GM19351 (cell line): ENCODE results near the gene TIMM23.
"Not testable (repeated sequence)": the region's sequence is repeated elsewhere in the genome, so short reads cannot be mapped to it uniquely, and the experiment has no call there.

Source experiments
- ATAC-seq: cut with Tn5 transposase; IDR thresholded peaks from one replicate; pipeline ENCODE4 v1.9.1; 2021; ENCODE audit warnings: mild to moderate bottlenecking, moderate library complexity; ENCODE audit not compliant: unreplicated experiment

The TIMM23 gene

DNA sequence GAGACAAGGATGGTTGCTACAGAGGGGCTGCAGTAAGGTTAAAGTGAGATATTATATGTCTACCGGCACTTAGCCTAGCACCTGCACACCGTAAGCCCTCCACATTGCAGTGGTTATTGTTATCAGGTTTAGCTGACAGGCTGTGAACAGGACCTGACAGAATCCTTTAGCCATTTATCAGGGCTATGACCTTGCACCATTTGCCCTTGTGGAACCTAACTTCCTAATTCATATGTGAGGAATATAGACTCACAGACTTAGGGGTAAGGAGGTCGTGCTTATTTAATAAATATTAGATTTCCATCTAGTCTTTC, 48.0 kb downstream of the TIMM23 start:
- no peak for ATAC-seq

GRCh38 chr10:46022978-46023702, 50.9 kb downstream of the TIMM23 start:
- ATAC-seq, result peak; percentile 94

DNA sequence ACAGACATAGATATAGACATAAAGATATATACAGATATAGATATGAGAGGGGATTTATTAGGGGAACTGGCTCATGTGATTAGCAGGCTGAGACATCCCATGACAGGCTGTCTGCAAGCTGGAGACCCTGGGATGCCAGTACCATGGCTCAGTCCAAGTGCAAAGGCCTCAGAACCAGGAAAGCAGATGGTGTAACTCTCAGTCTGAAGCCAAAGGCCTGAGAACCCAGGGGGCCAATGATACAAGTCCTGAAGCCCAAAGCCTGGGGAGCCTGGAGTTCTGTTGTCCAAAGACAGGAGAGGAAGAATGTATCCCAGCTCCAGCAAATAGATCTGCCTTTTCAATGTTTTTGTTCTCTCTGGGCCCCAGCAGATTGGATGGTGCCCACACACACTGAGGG, 52.7 kb downstream of the TIMM23 start:
- ATAC-seq, result no peak

DNA sequence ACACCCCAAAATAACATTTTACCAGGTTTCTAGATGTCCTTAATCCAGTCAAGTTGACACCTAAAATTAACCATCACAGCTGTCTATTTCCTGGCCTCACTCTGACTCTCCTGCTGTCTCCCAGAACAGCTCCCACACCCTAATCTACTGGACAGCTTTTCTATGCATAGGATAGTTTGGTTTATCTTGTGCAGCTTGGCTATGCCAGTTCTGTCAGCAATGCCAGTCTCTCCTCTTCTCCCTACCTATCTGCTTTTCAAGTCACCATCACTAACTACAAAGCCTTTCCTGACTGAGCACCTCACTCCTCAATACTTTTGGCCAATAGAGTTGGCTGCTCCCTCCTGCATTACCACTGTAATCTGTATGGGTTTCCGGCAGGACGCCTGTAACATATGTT, 53.1 kb downstream of the TIMM23 start:
- ATAC-seq, result no peak

DNA sequence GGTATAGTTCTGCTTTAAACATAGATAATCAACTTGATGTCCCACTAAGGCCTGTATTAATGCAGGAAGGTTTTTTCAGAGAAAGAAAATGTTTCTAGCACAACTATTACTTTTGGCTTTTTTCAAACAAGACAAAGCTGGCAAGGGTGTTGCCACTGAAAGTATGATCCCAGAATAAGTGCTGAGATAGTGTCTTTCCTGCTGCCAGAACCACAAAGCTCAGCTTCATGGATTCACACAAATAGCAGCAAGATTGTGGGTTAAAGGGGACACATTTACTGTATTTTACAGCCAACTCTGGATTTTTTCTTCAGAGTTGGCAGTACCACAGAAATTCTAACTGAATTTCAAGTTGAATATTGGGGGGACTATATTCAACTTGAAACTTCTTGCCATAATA, 53.8 kb downstream of the TIMM23 start:
- ATAC-seq, result no peak

DNA sequence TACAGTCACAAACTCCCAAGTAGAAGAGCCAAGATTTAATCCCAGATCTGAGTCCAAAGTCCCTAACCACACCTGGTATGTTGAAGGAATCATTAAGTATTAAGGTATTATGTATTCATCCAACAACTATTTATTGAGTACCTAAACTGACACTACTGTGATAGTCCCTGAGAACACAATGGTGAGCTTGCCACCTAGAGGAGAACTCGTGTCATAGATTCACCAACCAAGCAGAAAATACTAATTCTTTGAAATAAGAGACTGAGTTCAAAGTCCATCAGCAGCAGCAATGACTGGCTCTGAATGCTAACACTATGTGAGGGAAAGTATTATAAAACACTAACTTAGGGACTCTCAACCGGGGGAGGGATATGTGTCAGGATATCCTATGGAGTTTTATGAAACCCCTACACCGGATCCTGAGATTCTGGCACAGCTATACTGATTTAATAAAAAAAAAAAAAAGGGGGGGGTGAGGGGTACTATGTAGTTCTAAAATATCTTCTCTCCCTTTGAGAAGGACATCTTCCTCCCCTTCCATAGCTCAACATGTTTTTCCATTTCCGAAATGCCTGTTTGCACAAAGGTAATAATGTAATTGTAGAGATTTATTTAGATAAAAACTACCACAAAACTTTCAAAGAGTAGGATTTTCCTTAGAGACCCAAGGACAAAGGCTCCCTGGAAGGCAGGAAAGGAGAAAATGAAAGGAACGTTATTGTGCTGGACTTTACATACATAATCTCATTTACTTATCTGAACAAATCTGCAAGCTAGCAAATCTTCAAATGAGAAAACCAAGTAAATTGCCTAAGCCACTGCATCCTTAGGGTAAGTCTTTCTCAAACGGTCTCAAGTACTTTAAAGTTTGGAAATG, 56.5 kb downstream of the TIMM23 start:
- peak; percentile 46 for ATAC-seq

GRCh38 chr10:46029461-46030030, 57.3 kb downstream of the TIMM23 start:
- no peak for ATAC-seq

DNA sequence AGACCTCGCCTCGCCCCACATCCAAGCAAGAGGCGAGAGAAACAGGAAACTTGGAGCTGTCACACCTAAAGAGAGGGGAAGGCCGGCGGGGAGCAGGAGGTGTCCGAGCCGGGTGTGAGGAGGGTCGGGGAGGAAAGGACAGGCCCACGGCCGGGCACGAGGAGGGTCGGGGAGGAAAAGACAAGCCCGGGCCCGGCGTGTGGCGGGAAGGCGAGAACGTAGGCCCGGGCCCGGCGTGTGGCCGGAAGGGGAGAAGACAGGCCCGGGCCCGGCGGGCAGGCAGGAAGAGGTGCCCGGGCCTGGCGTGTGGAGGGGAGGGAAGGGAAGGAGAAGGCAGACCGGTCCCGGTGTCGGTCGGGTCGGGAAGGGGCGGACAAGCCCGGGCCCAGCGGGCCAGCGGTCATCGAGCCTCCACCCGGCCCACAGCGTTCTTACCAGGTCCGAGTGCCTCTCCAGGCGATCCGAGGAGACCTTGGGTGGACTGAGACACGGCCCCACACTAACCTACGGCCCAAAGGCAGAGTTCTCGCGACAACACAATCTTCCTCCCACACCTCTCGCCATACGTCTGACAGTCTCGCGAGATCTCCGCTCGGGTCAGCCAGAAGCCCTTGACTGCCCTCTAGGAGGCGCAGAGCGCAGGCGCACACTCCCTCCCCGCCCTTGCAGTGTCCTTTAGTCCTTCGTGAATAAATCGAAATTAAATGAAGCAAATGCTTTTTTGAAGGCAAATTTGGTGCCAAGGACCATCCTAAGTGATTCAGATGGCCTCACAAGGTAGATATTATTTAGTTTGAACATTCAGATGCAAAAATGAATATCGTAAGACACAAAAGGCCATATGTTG, 58.0 kb downstream of the TIMM23 start, which contains the start of gene NCOA4:
Gene NCOA4, minus strand, starts transcription at position 533 of the 847 bp plus-strand sequence. CDS start 13,943 bp downstream, outside the sequence.
- ATAC-seq, result peak; percentile 95

DNA sequence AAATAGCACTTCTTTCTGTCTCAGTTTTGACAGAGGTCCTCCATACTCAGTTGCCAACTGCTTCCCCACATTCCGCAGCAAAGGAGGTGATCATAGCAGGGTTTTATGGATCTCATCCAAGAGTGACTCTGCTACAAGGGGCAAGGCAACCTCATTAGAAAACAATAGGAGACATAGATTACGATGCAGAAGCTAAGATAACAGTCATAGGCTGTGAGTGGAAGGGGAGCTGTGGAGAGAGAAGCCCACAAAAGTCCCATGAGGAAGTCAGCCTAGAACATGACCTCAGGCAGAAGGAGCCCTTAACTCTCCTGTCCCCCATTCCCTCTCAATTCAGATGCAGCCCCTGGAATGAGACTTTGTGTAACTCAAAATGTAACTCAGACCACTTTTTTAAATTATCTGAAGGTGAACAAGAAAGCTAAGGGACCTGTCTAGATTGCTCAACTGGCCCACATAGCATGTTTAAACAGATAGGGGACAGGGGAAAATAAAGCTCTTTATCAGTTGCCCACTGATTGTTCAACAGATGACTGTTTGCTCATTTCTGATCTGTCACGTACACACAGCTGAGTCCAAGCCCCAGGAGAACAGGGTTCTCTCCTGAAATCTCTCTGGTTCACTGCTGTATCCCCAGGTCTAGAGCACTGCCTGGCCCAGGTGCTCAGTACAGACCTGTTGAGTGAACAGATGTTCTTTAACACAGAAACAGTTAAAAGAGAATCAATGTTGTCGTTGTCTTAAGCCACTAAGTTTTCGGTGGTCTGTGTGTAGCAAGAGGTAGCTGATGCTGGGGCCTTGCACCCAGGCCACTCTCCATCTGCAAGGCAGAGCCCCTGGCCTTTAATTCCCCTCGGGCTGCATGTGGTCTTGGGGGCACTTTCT, 59.6 kb downstream of the TIMM23 start:
- ATAC-seq, result no peak

DNA sequence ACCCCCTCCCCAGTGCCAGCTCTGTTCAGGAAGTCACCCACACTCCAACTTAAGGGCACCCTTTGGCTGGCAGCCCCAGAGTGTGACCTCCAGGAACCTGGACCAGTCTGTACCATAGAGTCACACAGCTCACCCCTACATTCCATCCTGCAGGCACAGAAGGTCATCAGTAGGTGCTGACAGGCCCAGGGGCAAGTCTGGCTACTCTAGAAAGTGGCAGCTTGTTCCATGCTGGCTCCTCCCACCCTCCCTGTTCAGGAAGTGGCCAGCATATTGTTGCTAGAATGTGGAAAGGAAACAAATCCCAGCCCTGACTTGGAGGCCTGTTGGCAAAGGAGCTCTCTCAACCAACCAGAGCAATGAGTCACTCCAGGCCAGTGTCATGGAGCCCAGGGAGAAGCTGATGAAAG, 61.3 kb downstream of the TIMM23 start:
- ATAC-seq, result no peak

DNA sequence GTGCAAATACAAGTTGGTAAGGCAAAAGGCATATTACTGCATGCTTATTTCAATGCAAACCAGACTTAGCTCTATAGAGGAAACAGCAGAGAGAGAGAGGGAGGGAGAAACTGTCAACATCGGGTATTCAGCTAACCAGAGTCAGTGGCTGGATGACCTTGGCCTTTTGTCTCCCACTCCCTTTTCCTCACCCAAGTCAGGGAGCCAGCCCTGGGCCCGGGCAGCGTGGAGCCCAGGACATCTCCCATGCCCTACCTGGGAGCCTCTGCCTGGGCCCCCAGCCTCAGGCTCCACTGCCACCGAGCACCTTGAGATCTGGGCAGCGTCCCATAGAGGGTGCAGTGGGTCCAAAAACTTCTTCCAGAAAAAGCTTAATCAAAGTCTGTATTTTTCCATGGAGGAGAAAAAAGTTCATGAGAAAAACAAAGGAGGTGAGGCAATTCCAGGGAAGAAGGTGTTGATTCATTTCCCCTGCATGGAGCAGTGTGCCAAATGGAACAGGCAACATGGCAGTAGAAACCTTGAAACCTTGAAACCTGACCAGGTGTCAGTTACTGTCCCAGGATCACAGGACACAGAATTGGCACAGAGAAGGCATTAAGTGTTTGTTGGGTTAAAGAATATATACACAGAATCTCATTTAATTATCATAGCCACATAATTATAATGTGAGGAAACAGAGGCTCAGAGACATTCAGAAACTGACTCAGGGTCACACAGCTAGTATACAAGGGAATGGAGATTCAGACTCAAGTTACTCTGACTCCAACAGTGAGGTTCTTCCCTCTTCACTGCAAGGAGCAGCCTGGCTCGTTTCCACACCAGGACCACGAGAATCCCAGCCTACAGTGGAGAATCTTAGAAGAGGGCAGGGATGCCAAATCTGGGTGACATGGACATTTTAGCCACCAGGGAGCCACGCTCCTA, 63.9 kb downstream of the TIMM23 start:
- no peak for ATAC-seq

- ATAC-seq, result no peak
Observed at GRCh38 chr10:46037107-46037825, 65.0 kb downstream of the TIMM23 start.

GRCh38 chr10:46040004-46040403, 67.7 kb downstream of the TIMM23 start:
- no peak for ATAC-seq

- no peak for ATAC-seq
Observed at GRCh38 chr10:46042527-46042926, 70.2 kb downstream of the TIMM23 start.

DNA sequence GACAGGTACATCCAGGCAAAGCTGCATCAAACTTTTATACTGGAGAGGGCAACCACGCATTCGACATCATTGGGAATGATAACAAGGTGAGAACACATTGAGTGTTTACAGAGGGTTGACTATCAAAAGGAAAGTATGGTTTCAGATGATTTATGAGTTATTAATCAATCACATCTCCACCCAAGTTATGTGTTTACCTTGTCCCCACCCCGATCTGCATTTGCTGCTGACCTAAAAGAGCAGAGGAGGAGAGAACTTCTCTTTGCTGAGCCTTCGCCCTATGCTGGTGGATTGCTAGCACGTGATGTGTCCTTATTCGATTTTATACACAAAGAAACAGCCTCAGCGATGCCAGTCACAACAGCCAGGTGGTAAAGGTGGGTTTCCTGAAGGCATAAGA, 74.0 kb downstream of the TIMM23 start, which contains the start of gene MSMB:
Gene MSMB, minus strand, starts transcription at position 9 of the 400 bp plus-strand sequence. CDS start 32 bp downstream, outside the sequence.
- ATAC-seq, result no peak

DNA sequence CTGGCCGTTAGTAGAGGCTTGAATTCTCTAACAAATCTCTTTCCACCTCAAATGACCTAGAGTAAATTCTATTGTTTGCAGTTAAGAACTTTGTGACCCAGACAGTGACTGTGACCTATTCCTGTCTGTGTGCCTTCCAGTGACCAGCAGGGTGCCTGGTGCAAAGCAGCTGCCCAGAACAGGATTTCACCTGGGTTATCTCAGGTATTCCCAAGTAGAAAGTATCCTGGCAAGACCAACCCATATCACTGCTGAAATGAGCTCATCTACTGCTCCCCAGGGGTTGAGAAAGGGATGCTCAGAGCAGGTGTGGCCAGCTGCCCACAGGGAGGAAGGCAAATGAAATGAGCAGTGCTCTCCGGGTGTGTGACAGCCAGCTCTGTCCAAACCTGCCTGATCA, 75.9 kb downstream of the TIMM23 start:
- no peak for ATAC-seq

GRCh38 chr10:46049497-46049831, 77.2 kb downstream of the TIMM23 start:
- not testable (repeated sequence) for ATAC-seq

GRCh38 chr10:46050941-46051623, 78.8 kb downstream of the TIMM23 start:
- ATAC-seq, result no peak
